ENCODE measurements around the gene C1QTNF8.

C1QTNF8 gene

GRCh38 chr16:1133810-1134520, 37.9 kb upstream of the C1QTNF8 start:
- peaks cover 3% of the 10 kb centered on the region for H3K36me3 Mint-ChIP-seq (ENCODE audit: insufficient read depth)
- DNase-seq (no peak), ATAC-seq (replicated peaks) (no peak)
- H3K4me3 Mint-ChIP-seq, result no peak overlapping the region
- no peaks in the 10 kb centered on the region for H3K4me1 Mint-ChIP-seq (ENCODE audit: low read depth in 2 of 2)
- H3K27ac Mint-ChIP-seq, result no peak overlapping the region
- H3K9me3 Mint-ChIP-seq, result no peaks in the 10 kb centered on the region
- peaks cover 0 to 28% of the 10 kb centered on the region in 2 donors for H3K27me3 Mint-ChIP-seq

- no peak for ATAC-seq (replicated peaks)
These were observed 37.2 kb upstream of the C1QTNF8 start for GRCh38 chr16:1133271-1133670.

GRCh38 chr16:1132431-1132830, 36.4 kb upstream of the C1QTNF8 start:
- DNase-seq (no peak), ATAC-seq (replicated peaks) (no peak)
- Mint-ChIP-seq H3K27ac (no peak overlapping the region), H3K4me3 (no peak overlapping the region), H3K9me3 (no peaks in the 10 kb centered on the region), H3K4me1 (ENCODE audit: low read depth in 2 of 2) (no peaks in the 10 kb centered on the region), H3K36me3 (ENCODE audit: insufficient read depth) (peaks cover 3% of the 10 kb centered on the region), H3K27me3 (peaks cover 0 to 22% of the 10 kb centered on the region in 2 donors)

More at GRCh38 chr16:1133271-1133670, 37.2 kb upstream of the C1QTNF8 start:
- Mint-ChIP-seq H3K4me3 (no peak overlapping the region), H3K36me3 (ENCODE audit: insufficient read depth) (peaks cover 3% of the 10 kb centered on the region), H3K27ac (no peak overlapping the region), H3K4me1 (ENCODE audit: low read depth in 2 of 2) (no peaks in the 10 kb centered on the region), H3K9me3 (no peaks in the 10 kb centered on the region), H3K27me3 (peaks cover 0 to 22% of the 10 kb centered on the region in 2 donors)
- no peak for DNase-seq

- H3K4me3 Mint-ChIP-seq, result no peak overlapping the region
- H3K9me3 Mint-ChIP-seq, result no peaks in the 10 kb centered on the region
- H3K4me1 Mint-ChIP-seq (ENCODE audit: low read depth in 2 of 2), result no peaks in the 10 kb centered on the region
- H3K27me3 Mint-ChIP-seq, result peaks cover 0 to 22% of the 10 kb centered on the region in 2 donors
- no peak for ATAC-seq (replicated peaks)
- DNase-seq, result no peak
- H3K36me3 Mint-ChIP-seq (ENCODE audit: insufficient read depth), result no peaks in the 10 kb centered on the region
- no peak overlapping the region for H3K27ac Mint-ChIP-seq
These were observed 35.4 kb upstream of the C1QTNF8 start for GRCh38 chr16:1131378-1131994.

GRCh38 chr16:1130382-1130781, 34.3 kb upstream of the C1QTNF8 start:
- Mint-ChIP-seq H3K36me3 (ENCODE audit: insufficient read depth) (no peaks in the 10 kb centered on the region), H3K9me3 (no peaks in the 10 kb centered on the region), H3K4me1 (ENCODE audit: low read depth in 2 of 2) (no peaks in the 10 kb centered on the region), H3K27me3 (peaks cover 0 to 22% of the 10 kb centered on the region in 2 donors), H3K4me3 (no peak overlapping the region), H3K27ac (no peak overlapping the region)
- DNase-seq, result no peak
- ATAC-seq (replicated peaks), result no peak

GRCh38 chr16:1129106-1129960, 33.3 kb upstream of the C1QTNF8 start:
- DNase-seq (no peak), ATAC-seq (replicated peaks) (no peak)
- Mint-ChIP-seq H3K4me3 (no peak overlapping the region), H3K9me3 (no peaks in the 10 kb centered on the region), H3K36me3 (ENCODE audit: insufficient read depth) (no peaks in the 10 kb centered on the region), H3K27ac (no peak overlapping the region), H3K27me3 (peaks cover 0 to 22% of the 10 kb centered on the region in 2 donors), H3K4me1 (ENCODE audit: low read depth in 2 of 2) (no peaks in the 10 kb centered on the region)

GRCh38 chr16:1127971-1128715, 32.1 kb upstream of the C1QTNF8 start:
- ATAC-seq (replicated peaks), result no peak
- no peaks in the 10 kb centered on the region for H3K9me3 Mint-ChIP-seq
- no peak overlapping the region for H3K4me3 Mint-ChIP-seq
- H3K36me3 Mint-ChIP-seq (ENCODE audit: insufficient read depth), result no peaks in the 10 kb centered on the region
- no peak overlapping the region for H3K27ac Mint-ChIP-seq
- DNase-seq, result no peak
- H3K27me3 Mint-ChIP-seq, result peaks cover 0 to 11% of the 10 kb centered on the region in 2 donors
- no peaks in the 10 kb centered on the region for H3K4me1 Mint-ChIP-seq (ENCODE audit: low read depth in 2 of 2)

GRCh38 chr16:1127101-1127500, 31.1 kb upstream of the C1QTNF8 start:
- no peak for ATAC-seq (replicated peaks)

GRCh38 chr16:1126586-1126985, 30.5 kb upstream of the C1QTNF8 start:
- peaks cover 0 to 6% of the 10 kb centered on the region in 2 donors for H3K27me3 Mint-ChIP-seq
- ATAC-seq (replicated peaks) (no peak), DNase-seq (no peak)
- no peaks in the 10 kb centered on the region for H3K36me3 Mint-ChIP-seq (ENCODE audit: insufficient read depth)
- H3K9me3 Mint-ChIP-seq, result no peaks in the 10 kb centered on the region
- no peak overlapping the region for H3K4me3 Mint-ChIP-seq
- H3K27ac Mint-ChIP-seq, result no peak overlapping the region
- H3K4me1 Mint-ChIP-seq (ENCODE audit: low read depth in 2 of 2), result no peaks in the 10 kb centered on the region

More at GRCh38 chr16:1127101-1127500, 31.1 kb upstream of the C1QTNF8 start:
- no peak for DNase-seq
- Mint-ChIP-seq H3K4me3 (no peak overlapping the region), H3K27ac (no peak overlapping the region), H3K36me3 (ENCODE audit: insufficient read depth) (no peaks in the 10 kb centered on the region), H3K9me3 (no peaks in the 10 kb centered on the region), H3K4me1 (ENCODE audit: low read depth in 2 of 2) (no peaks in the 10 kb centered on the region), H3K27me3 (peaks cover 0 to 10% of the 10 kb centered on the region in 2 donors)

GRCh38 chr16:1126044-1126443, 30.0 kb upstream of the C1QTNF8 start:
- H3K36me3 Mint-ChIP-seq (ENCODE audit: insufficient read depth), result no peaks in the 10 kb centered on the region
- H3K27me3 Mint-ChIP-seq, result peaks cover 0 to 6% of the 10 kb centered on the region in 2 donors
- ATAC-seq (replicated peaks) (no peak), DNase-seq (no peak)
- H3K4me3 Mint-ChIP-seq, result no peak overlapping the region
- H3K27ac Mint-ChIP-seq, result no peak overlapping the region
- H3K9me3 Mint-ChIP-seq, result no peaks in the 10 kb centered on the region
- no peaks in the 10 kb centered on the region for H3K4me1 Mint-ChIP-seq (ENCODE audit: low read depth in 2 of 2)

- Mint-ChIP-seq H3K27me3 (peaks cover 0 to 6% of the 10 kb centered on the region in 2 donors), H3K27ac (no peak overlapping the region), H3K4me3 (no peak overlapping the region), H3K4me1 (ENCODE audit: low read depth in 2 of 2) (no peaks in the 10 kb centered on the region), H3K9me3 (no peaks in the 10 kb centered on the region), H3K36me3 (ENCODE audit: insufficient read depth) (no peaks in the 10 kb centered on the region)
- no peak for ATAC-seq (replicated peaks)
- no peak for DNase-seq
These were observed 29.4 kb upstream of the C1QTNF8 start for GRCh38 chr16:1125471-1125870.

GRCh38 chr16:1124795-1125194, 28.8 kb upstream of the C1QTNF8 start:
- Mint-ChIP-seq H3K36me3 (ENCODE audit: insufficient read depth) (no peaks in the 10 kb centered on the region), H3K4me3 (no peak overlapping the region), H3K27me3 (peaks cover 0 to 6% of the 10 kb centered on the region in 2 donors), H3K4me1 (ENCODE audit: low read depth in 2 of 2) (no peaks in the 10 kb centered on the region), H3K9me3 (no peaks in the 10 kb centered on the region), H3K27ac (no peak overlapping the region)
- no peak for ATAC-seq (replicated peaks)
- no peak for DNase-seq

- Mint-ChIP-seq H3K27ac (no peak overlapping the region), H3K4me1 (ENCODE audit: low read depth in 2 of 2) (no peaks in the 10 kb centered on the region), H3K9me3 (no peaks in the 10 kb centered on the region), H3K27me3 (peaks cover 0 to 6% of the 10 kb centered on the region in 2 donors), H3K36me3 (ENCODE audit: insufficient read depth) (no peaks in the 10 kb centered on the region), H3K4me3 (no peak overlapping the region)
- ATAC-seq (replicated peaks) (no peak), DNase-seq (no peak)
These were observed 28.2 kb upstream of the C1QTNF8 start for GRCh38 chr16:1124291-1124690.

Measured in effector memory CD8-positive, alpha-beta T cell (primary cell).